Measurements from ENCODE around the gene UNC5B.

DNA sequence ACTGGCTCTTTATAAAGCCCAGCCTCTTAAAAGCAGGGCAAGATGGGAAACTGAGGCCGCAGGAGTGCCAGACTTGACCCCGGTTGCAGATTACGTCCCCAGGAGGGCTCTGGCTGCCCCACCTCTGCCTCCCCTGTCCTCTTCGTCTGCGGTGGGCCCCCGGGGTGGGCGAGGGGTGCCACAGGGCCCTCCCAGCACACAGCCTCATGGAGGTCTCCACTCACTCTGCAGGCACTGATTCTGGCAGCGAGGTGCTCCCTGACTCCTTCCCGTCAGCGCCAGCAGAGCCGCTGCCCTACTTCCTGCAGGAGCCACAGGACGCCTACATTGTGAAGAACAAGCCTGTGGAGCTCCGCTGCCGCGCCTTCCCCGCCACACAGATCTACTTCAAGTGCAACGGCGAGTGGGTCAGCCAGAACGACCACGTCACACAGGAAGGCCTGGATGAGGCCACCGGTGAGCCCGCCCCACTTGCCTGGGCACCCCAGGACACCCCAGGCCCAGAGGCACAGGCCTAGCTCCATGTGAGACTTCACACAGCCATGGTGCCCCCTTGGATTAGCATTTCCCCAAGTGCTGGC, 67.3 kb downstream of the UNC5B start:
- TF ChIP-seq CTCF (IDR thresholded peaks at IDR 0.05 in 8 of 11, conservative IDR thresholded peaks at IDR 0.05 in 3 of 11) (no peak), POLR2A (IDR thresholded peaks at IDR 0.05) (no peak)
